ENCODE data around the gene AMZ1. TPM values are rescaled to one million over a fixed set of nuclear protein-coding genes. Genes with fewer than 3 reads are reported as not detected.
"Not testable (repeated sequence)": the region's sequence is repeated elsewhere in the genome, so short reads cannot be mapped to it uniquely, and the experiment has no call there.

The AMZ1 gene
- total RNA-seq, 4 donors from 2014 or later = 0.64 TPM; not detected in 3

DNA sequence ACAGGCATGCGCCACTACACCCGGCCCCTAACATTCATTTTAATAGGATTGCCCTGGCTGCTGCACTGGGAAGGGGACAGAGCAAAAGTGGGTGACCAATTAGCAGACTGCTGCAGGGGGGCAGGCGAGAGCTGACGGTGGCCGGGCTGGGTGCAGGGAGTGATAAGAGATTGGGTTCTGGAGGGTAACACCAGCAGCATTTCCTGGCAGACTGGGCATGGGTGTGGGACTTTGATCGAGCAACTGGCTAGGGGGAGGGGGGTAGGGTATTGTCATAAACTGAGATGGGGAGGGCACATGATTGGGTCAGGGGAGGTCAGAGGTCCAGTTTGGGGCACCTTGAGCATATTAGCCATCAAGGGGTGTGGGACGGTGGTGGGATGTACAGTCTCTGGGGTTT, 20.2 kb upstream of the AMZ1 start:
- Histone ChIP-seq H3K4me1 (peaks cover 0 to 26% (median 15%) of the 10 kb centered on the region in 4 donors), H3K9me3 (no peaks in the 10 kb centered on the region), H3K36me3 (no peaks in the 10 kb centered on the region), H3K27me3 (peaks cover 9% of the 10 kb centered on the region), H3K27ac (no peak overlapping the region), H3K4me3 (no peak overlapping the region)
- DNase-seq = no peak
- in situ Hi-C loops (cut with MboI; ENCODE audit: low pct_ligation_motif_present in 1 of 4, low pct_unique_long_range_greater_than_20kb in 1 of 4, low sequenced_read_pairs in 3 of 4) (no loop called here), intact Hi-C loops (cut with DNase I; ENCODE audit: low total_unique reads) (no loop called here)
- 40 to 60% methylated on average over 1 to 7 of the region's 7 CpGs for whole genome bisulfite sequencing, 2 donors (ENCODE audit: low coverage in 1 of 2)
- TF ChIP-seq CTCF (IDR thresholded peaks at IDR 0.05) (no peak), EP300 (IDR thresholded peaks at IDR 0.05; ENCODE audit: low read depth) (no peak), POLR2A (IDR thresholded peaks at IDR 0.05) (no peak), POLR2AphosphoS5 (IDR thresholded peaks at IDR 0.05) (no peak)

DNA sequence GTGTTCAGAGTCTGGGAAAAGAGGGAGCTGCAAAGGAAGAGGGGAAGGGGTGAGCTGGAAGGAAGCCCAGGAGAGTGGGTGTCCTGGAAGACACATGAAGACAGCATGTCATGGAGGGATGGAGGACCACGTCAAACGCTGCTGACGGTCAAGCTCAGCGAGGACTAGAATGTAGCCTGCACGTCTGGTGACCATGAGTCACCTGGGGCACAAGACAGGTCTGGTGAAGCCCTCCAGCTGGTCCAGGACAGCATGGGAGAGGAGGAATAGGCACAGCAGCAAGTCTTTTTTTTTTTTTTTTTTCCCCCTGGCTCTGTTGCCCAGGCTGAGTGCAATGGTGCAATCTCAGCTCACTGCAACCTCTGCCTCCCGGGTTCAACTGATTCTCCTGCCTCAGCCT, 19.6 kb upstream of the AMZ1 start:
- no peaks in the 10 kb centered on the region for H3K36me3 ChIP-seq
- H3K4me3 ChIP-seq = no peak overlapping the region
- H3K9me3 ChIP-seq = no peaks in the 10 kb centered on the region
- peaks cover 0 to 21% (median 13%) of the 10 kb centered on the region in 4 donors for H3K4me1 ChIP-seq
- in situ Hi-C loops (cut with MboI; ENCODE audit: low pct_ligation_motif_present in 1 of 4, low pct_unique_long_range_greater_than_20kb in 1 of 4, low sequenced_read_pairs in 3 of 4) (no loop called here), intact Hi-C loops (cut with DNase I; ENCODE audit: low total_unique reads) (no loop called here)
- WGBS, 2 donors (ENCODE audit: low coverage in 1 of 2) = 74 to 79% methylated on average over 6 of the region's 6 CpGs
- no peak overlapping the region for H3K27ac ChIP-seq
- DNase-seq = no peak
- TF ChIP-seq EP300 (IDR thresholded peaks at IDR 0.05; ENCODE audit: low read depth) = no peak
- no peak for TF ChIP-seq POLR2AphosphoS5 (IDR thresholded peaks at IDR 0.05)
- TF ChIP-seq CTCF (IDR thresholded peaks at IDR 0.05) = no peak
- TF ChIP-seq POLR2A (IDR thresholded peaks at IDR 0.05) = no peak
- H3K27me3 ChIP-seq = peaks cover 9% of the 10 kb centered on the region

DNA sequence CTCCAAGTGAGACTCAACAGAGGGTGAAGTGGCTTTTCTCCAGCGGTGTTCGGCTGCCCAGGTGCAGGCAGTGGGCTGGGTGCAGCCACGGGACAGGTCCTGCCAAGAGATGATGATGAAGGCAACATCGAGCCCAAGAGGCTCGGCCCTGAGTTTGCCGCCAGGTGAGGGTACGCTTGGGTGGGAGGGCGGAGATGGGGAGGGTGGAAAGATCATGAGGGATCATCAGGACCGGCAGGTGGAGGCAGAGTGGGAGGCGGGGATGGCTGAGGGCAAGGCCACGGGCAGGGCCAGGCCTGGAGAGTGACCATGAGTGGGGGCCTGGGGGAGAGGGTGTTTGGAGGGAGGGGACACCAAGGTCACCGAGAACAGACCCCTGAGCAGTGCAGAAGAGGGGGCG, 17.8 kb upstream of the AMZ1 start:
- no peak for DNase-seq
- H3K4me3 ChIP-seq = no peak overlapping the region
- no peaks in the 10 kb centered on the region for H3K36me3 ChIP-seq
- peaks cover 9% of the 10 kb centered on the region for H3K27me3 ChIP-seq
- intact Hi-C loops (cut with DNase I; ENCODE audit: low total_unique reads) (no loop called here), in situ Hi-C loops (cut with MboI; ENCODE audit: low pct_ligation_motif_present in 1 of 4, low pct_unique_long_range_greater_than_20kb in 1 of 4, low sequenced_read_pairs in 3 of 4) (no loop called here)
- TF ChIP-seq CTCF (IDR thresholded peaks at IDR 0.05) = no peak
- no peak for TF ChIP-seq EP300 (IDR thresholded peaks at IDR 0.05; ENCODE audit: low read depth)
- no peak for TF ChIP-seq POLR2A (IDR thresholded peaks at IDR 0.05)
- TF ChIP-seq POLR2AphosphoS5 (IDR thresholded peaks at IDR 0.05) = no peak
- no peaks in the 10 kb centered on the region for H3K9me3 ChIP-seq
- 67 to 75% methylated on average over 7 to 13 of the region's 13 CpGs for WGBS, 2 donors (ENCODE audit: low coverage in 1 of 2)
- H3K4me1 ChIP-seq = peaks cover 0 to 20% (median 12%) of the 10 kb centered on the region in 4 donors
- H3K27ac ChIP-seq = no peak overlapping the region

DNA sequence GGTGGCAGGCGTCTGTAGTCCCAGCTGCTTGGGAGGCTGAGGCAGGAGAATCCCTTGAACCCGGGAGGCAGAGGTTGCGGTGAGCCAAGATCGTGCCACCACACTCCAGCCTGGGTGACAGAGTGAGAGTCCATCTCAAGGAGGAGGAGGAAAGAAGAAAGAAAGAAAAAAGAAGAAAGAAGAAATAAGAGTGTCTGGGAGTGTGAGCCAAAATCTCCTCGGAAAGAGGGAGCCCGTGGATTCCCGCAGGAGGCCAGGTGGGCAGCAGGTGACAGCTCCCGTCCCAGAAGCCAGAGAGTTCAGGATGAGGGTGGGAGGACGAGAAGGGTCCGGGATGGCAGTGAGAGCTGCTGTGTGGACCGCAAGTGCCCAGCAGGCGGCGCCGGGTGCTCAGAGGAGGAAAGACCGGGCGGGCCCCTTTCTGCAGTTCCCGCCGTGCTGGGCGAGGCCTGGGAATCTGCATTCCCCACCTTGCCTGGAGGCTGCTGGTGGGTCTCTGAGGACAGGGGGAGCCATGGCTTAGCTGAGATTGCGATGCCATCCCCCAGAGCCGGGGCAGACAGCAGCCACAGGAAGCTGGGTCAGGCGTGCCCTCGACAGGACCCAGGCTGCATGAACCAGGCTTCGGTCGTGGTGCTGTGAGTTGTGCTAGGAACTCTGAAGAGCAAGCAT, 17.1 kb upstream of the AMZ1 start:
- intact Hi-C loops (cut with DNase I; ENCODE audit: low total_unique reads) = no loop called here
- Histone ChIP-seq H3K27ac (no peak overlapping the region), H3K4me1 (peaks cover 0 to 17% (median 12%) of the 10 kb centered on the region in 4 donors), H3K9me3 (no peaks in the 10 kb centered on the region), H3K36me3 (no peaks in the 10 kb centered on the region), H3K27me3 (peaks cover 9% of the 10 kb centered on the region), H3K4me3 (no peak overlapping the region)
- TF ChIP-seq POLR2A (IDR thresholded peaks at IDR 0.05) (no peak), POLR2AphosphoS5 (IDR thresholded peaks at IDR 0.05) (no peak), EP300 (IDR thresholded peaks at IDR 0.05; ENCODE audit: low read depth) (no peak), CTCF (IDR thresholded peaks at IDR 0.05) (peak; percentile 74 to 81 (median 76))
- 14 to 58% methylated on average over 4 to 21 of the region's 25 CpGs for WGBS, 2 donors (ENCODE audit: low coverage in 1 of 2)
- DNase-seq = peak; percentile 66
- in situ Hi-C loops (cut with MboI; ENCODE audit: low pct_ligation_motif_present in 1 of 4, low pct_unique_long_range_greater_than_20kb in 1 of 4, low sequenced_read_pairs in 3 of 4) = no loop called here

DNA sequence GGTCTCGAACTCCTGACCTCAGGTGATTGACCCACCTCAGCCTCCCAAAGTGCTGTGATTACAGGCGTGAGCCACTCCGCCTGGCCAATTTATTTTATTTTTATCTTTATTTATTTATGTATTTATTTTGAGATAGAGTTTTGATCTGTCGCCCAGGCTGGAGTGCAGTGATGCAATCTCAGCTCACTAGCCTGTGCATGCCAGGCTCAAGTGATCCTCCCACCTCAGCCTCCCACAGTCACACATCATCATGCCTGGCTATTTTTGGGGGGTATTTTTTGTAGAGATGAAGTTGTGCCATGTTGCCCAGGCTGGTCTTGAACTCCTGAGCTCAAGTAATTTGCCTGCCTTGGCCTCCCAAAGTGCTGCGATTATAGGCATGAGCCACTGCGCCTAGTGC, 14.8 kb upstream of the AMZ1 start:
- H3K9me3 ChIP-seq; H3K27ac ChIP-seq; intact Hi-C loops (cut with DNase I; ENCODE audit: low total_unique reads); H3K4me3 ChIP-seq; H3K27me3 ChIP-seq; in situ Hi-C loops (cut with MboI; ENCODE audit: low pct_ligation_motif_present in 1 of 4, low pct_unique_long_range_greater_than_20kb in 1 of 4, low sequenced_read_pairs in 3 of 4); H3K4me1 ChIP-seq; H3K36me3 ChIP-seq; DNase-seq: not testable (repeated sequence)
- WGBS, 2 donors (ENCODE audit: low coverage in 1 of 2) = 65 to 77% methylated on average over 6 of the region's 6 CpGs
